ENCODE measurements around the gene EPHB2. TPM values are rescaled to one million over a fixed set of nuclear protein-coding genes. Genes with fewer than 3 reads are reported as not detected.
A peak's percentile ranks its signal among the peaks of the same experiment; 100 is the strongest.
"Not testable (repeated sequence)": the region's sequence is repeated elsewhere in the genome, so short reads cannot be mapped to it uniquely, and the experiment has no call there.

The EPHB2 gene
- total RNA-seq, 1 donor from 2014 or later: 60.3 TPM

DNA sequence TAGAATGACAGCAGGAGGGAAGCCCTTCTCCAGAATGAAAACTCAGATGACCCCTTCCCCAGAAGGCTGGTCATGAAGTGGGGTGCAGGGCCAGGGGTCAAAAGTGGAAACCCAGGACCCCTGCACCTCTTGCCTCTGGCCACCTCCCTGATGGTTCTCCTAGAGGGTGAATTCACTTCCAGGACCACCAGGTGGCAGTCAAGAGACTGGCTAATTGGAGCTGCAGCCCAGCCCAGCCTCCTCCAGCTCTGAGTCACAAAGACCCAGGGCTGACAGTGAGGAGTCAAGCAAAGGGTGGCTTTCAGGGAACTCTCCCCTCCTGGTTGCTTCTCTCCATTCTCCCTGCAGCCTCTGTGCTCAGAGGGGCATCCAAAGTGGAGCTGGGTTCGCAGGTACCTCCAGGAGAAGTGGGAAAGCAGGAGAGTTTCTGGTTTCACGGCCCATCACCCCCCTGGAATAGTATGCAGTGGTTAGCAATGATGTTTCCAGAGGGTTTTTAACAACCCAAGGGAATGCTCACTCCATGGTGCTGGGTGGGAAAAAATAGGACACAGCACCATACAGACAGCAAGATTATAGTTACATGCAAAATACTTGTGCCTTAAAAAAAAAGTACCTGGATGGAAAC, 6.1 kb upstream of the EPHB2 start:
- Mint-ChIP-seq H3K27ac (ENCODE audit: unreplicated experiment) (no peak overlapping the region), H3K36me3 (ENCODE audit: low read depth) (no peaks in the 10 kb centered on the region), H3K4me1 (peaks cover 18% of the 10 kb centered on the region), H3K27me3 (ENCODE audit: low read depth) (no peaks in the 10 kb centered on the region), H3K9me3 (no peaks in the 10 kb centered on the region), H3K4me3 (peak overlapping the region; percentile 69)
- TF ChIP-seq, protein P1, sequence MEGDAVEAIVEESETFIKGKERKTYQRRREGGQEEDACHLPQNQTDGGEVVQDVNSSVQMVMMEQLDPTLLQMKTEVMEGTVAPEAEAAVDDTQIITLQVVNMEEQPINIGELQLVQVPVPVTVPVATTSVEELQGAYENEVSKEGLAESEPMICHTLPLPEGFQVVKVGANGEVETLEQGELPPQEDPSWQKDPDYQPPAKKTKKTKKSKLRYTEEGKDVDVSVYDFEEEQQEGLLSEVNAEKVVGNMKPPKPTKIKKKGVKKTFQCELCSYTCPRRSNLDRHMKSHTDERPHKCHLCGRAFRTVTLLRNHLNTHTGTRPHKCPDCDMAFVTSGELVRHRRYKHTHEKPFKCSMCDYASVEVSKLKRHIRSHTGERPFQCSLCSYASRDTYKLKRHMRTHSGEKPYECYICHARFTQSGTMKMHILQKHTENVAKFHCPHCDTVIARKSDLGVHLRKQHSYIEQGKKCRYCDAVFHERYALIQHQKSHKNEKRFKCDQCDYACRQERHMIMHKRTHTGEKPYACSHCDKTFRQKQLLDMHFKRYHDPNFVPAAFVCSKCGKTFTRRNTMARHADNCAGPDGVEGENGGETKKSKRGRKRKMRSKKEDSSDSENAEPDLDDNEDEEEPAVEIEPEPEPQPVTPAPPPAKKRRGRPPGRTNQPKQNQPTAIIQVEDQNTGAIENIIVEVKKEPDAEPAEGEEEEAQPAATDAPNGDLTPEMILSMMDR (conservative IDR thresholded peaks at IDR 0.05): peak; percentile 91
- DNase-seq (ENCODE audit: low read depth, low spot score): peak; percentile 90

DNA sequence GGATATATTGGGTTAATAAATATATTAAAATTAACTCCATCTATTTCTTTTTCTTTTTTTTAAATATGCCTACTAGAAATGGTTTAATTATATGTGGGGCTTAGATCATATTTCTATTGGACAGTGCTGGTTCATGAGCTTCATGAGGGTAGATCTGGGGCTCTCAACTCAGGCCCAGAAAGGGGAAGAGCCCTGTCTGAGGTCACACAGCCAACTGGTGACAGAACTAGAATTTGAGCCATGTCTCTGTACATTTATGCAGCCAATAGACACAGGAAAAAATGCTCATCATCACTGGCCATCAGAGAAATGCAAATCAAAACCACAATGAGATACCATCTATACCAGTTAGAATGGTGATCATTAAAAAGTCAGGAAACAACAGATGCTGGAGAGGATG, 5.1 kb upstream of the EPHB2 start:
- no peak for DNase-seq (ENCODE audit: low read depth, low spot score)
- H3K4me1 Mint-ChIP-seq: peaks cover 22% of the 10 kb centered on the region
- no peak overlapping the region for H3K4me3 Mint-ChIP-seq
- no peak overlapping the region for H3K27ac Mint-ChIP-seq (ENCODE audit: unreplicated experiment)
- TF ChIP-seq, protein P1 (conservative IDR thresholded peaks at IDR 0.05): no peak
- H3K36me3 Mint-ChIP-seq (ENCODE audit: low read depth): no peaks in the 10 kb centered on the region
- H3K9me3 Mint-ChIP-seq: no peaks in the 10 kb centered on the region
- H3K27me3 Mint-ChIP-seq (ENCODE audit: low read depth): no peaks in the 10 kb centered on the region

DNA sequence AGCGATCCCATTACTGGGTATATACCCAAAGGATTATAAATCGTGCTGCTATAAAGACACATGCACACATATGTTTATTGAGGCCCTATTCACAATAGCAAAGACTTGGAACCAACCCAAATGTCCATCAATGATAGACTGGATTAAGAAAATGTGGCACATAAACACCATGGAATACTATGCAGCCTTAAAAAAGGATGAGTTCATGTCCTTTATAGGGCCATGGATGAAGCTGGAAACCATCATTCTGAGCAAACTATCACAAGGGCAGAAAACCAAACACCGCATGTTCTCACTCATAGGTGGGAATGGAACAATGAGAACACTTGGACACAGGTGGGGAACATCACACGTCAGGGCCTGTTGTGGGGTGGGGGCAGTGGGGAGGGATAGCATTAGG, 4.5 kb upstream of the EPHB2 start:
- H3K9me3 Mint-ChIP-seq; H3K27ac Mint-ChIP-seq (ENCODE audit: unreplicated experiment); H3K36me3 Mint-ChIP-seq (ENCODE audit: low read depth); H3K4me3 Mint-ChIP-seq; H3K27me3 Mint-ChIP-seq (ENCODE audit: low read depth); DNase-seq (ENCODE audit: low read depth, low spot score): not testable (repeated sequence)
- peaks cover 22% of the 10 kb centered on the region for H3K4me1 Mint-ChIP-seq

DNA sequence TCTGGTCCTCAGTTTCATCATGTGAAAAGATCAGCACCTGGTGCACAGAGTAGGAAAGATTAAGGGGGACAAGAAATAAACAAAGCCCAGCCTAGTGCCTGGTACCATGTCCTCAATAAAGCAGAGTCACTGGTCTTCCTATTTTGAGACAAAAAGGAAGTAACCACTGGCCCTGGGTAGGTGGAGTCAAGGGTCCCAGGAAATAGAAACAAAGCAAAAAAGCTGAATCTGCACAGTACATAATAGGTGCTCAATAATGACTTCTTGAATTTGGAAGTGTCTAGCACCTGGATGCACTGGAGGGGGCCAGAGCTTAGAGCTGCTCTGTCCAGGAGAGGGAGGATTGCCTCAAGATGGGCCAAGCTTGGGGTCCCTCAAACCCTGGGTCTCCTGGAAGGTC, 1.9 kb upstream of the EPHB2 start:
- no peak for DNase-seq (ENCODE audit: low read depth, low spot score)
- peaks cover 5% of the 10 kb centered on the region for H3K27me3 Mint-ChIP-seq (ENCODE audit: low read depth)
- no peaks in the 10 kb centered on the region for H3K9me3 Mint-ChIP-seq
- peak overlapping the region; percentile 89 for H3K4me3 Mint-ChIP-seq
- no peaks in the 10 kb centered on the region for H3K36me3 Mint-ChIP-seq (ENCODE audit: low read depth)
- TF ChIP-seq, protein P1 (conservative IDR thresholded peaks at IDR 0.05): no peak
- peaks cover 40% of the 10 kb centered on the region for H3K4me1 Mint-ChIP-seq
- H3K27ac Mint-ChIP-seq (ENCODE audit: unreplicated experiment): no peak overlapping the region

DNA sequence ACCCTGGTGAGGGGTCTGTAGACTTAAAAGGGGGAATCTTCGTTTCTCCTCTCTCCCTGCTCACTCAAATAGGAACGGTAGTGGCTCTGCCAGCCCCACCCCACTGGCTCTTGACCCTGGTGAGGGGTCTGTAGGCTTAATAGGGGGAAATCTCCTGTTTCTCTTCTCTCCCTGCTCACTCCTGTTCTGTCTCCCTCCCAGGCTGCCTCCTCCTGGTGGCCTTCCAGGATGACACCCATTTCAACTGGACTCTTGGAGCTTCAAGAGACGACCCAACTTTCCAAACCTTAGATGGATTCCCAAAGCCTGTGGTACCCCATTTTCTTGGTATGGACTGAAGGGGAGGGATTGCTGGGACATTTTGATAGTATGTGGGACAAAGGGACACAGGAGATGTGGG, 1.4 kb upstream of the EPHB2 start:
- Mint-ChIP-seq H3K4me1 (peaks cover 44% of the 10 kb centered on the region), H3K9me3 (no peaks in the 10 kb centered on the region), H3K27me3 (ENCODE audit: low read depth) (peaks cover 5% of the 10 kb centered on the region), H3K4me3 (peak overlapping the region; percentile 89), H3K36me3 (ENCODE audit: low read depth) (no peaks in the 10 kb centered on the region), H3K27ac (ENCODE audit: unreplicated experiment) (no peak overlapping the region)
- no peak for DNase-seq (ENCODE audit: low read depth, low spot score)
- TF ChIP-seq, protein P1 (conservative IDR thresholded peaks at IDR 0.05): peak; percentile 49

DNA sequence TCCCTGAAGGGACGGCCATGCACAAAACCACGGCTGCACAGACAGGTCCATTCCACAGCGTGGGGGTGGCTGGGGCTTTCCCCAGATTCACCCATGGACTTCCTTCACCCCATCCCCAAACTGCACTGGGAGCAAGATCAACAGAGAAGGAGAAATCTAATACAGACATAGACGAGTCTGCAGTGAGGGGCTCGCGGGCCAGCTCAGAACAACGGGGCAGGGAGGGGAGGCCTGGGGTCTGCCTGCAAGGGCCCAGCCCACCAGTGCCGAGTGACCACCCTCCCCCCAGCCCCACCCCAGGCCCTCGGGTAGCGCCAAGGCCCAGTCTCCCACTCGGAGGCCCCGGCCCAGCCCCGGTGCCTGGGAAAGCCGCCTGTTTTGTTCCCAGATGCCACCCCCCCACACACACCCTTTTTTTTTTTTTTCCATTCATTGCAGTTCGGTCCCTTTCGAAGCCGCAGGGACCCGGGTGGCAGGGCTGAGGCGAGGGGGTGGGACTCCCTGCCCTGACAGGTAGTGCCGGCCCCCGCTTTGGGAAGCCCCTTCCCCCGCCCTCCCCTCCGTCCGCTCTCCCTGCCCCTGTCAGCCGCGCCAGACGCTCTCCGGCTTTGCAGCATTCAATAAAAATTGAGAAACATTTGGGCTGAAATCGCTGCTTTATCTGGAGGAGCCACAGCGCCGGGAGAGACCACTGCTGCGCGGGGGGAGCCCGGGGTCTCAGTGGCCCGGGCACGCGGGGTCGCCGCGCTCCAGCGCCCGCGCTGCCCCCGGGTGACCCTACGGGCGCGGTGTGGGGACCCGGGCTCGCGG, 543 bp upstream of the EPHB2 start:
- H3K4me3 Mint-ChIP-seq: peak overlapping the region; percentile 89
- H3K4me1 Mint-ChIP-seq: peaks cover 46% of the 10 kb centered on the region
- DNase-seq (ENCODE audit: low read depth, low spot score): peak; percentile 67
- no peaks in the 10 kb centered on the region for H3K36me3 Mint-ChIP-seq (ENCODE audit: low read depth)
- H3K9me3 Mint-ChIP-seq: no peaks in the 10 kb centered on the region
- peaks cover 5% of the 10 kb centered on the region for H3K27me3 Mint-ChIP-seq (ENCODE audit: low read depth)
- H3K27ac Mint-ChIP-seq (ENCODE audit: unreplicated experiment): peak overlapping the region; percentile 92
- TF ChIP-seq, protein P1 (conservative IDR thresholded peaks at IDR 0.05): no peak
